OCI-LY1 (cell line): Measurements from ENCODE around the gene BOLA1.
"Not testable (repeated sequence)": the region's sequence is repeated elsewhere in the genome, so short reads cannot be mapped to it uniquely, and the experiment has no call there.

Source experiments
- H2AFZ ChIP-seq: fragments of 200-600 bp; sonication (generic), shearing (Covaris generic); 2 replicates; pipeline ENCODE4 v1.6.0; 2014; ENCODE audit warnings: antibody characterized with exemption, mild to moderate bottlenecking, low read length
- H3F3A ChIP-seq: fragments of 200-600 bp; sonication (generic), shearing (Covaris generic); 2 replicates; pipeline ENCODE4 v1.6.0; 2014; ENCODE audit warnings: mild to moderate bottlenecking, antibody characterized with exemption, low read length, moderate library complexity; ENCODE audit not compliant: insufficient read depth
- H3K27ac ChIP-seq: fragments of 200-600 bp; sonication (generic); 2 replicates; pipeline ENCODE4 v1.5.1; 2014; ENCODE audit warnings: low read length, mixed run types, mild to moderate bottlenecking, low read depth; ENCODE audit not compliant: poor library complexity, severe bottlenecking
- H3K27me3 ChIP-seq: fragments of 200-600 bp; sonication (generic); 2 replicates; pipeline ENCODE4 v1.6.0; 2014; ENCODE audit warnings: antibody characterized with exemption, mild to moderate bottlenecking, low read length, moderate library complexity; ENCODE audit not compliant: insufficient read depth
- H3K36me3 ChIP-seq: fragments of 200-600 bp; sonication (generic); 2 replicates; pipeline ENCODE4 v1.6.1; 2014; ENCODE audit warnings: mild to moderate bottlenecking, antibody characterized with exemption, low read length, moderate library complexity, mixed read lengths; ENCODE audit not compliant: insufficient read depth
- H3K4me1 ChIP-seq: fragments of 200-600 bp; sonication (generic); 2 replicates; pipeline ENCODE4 v1.5.1; 2014; ENCODE audit warnings: mild to moderate bottlenecking, low read length, moderate library complexity; ENCODE audit not compliant: insufficient read depth, severe bottlenecking
- H3K4me2 ChIP-seq: fragments of 200-600 bp; sonication (generic), shearing (Covaris generic); 2 replicates; pipeline ENCODE4 v1.6.1; 2014; ENCODE audit warnings: low read length
- H3K4me3 ChIP-seq: fragments of 200-600 bp; sonication (generic); 2 replicates; pipeline ENCODE4 v1.5.1; 2014; ENCODE audit warnings: low read length, low read depth, mild to moderate bottlenecking, mixed read lengths; ENCODE audit not compliant: poor library complexity, severe bottlenecking
- H3K79me2 ChIP-seq: fragments of 200-600 bp; shearing (Covaris generic); 2 replicates; pipeline ENCODE4 v1.6.1; 2016; ENCODE audit warnings: mixed run types, low read length, mixed read lengths; ENCODE audit not compliant: insufficient read depth
- H3K9ac ChIP-seq: fragments of 200-600 bp; sonication (generic), shearing (Covaris generic); 2 replicates; pipeline ENCODE4 v1.6.1; 2014; ENCODE audit warnings: mild to moderate bottlenecking, low read length, mixed read lengths
- H3K9me2 ChIP-seq: fragments of 200-600 bp; sonication (generic), shearing (Covaris generic); 2 replicates; pipeline ENCODE4 v1.6.1; 2014; ENCODE audit warnings: low read depth, mild to moderate bottlenecking, low read length, mixed read lengths
- H3K9me3 ChIP-seq: fragments of 200-600 bp; shearing (Covaris generic); 2 replicates; pipeline ENCODE4 v1.6.1; 2014; ENCODE audit warnings: low read length, mixed read lengths
- H4K20me1 ChIP-seq: fragments of 200-600 bp; sonication (generic), shearing (Covaris generic); 2 replicates; pipeline ENCODE4 v1.6.0; 2016; ENCODE audit warnings: mild to moderate bottlenecking, low read length; ENCODE audit not compliant: insufficient read depth
- CTCF ChIP-seq: fragments of 200-600 bp; sonication (generic), shearing (Covaris generic); IDR thresholded peaks from 2 replicates; pipeline ENCODE4 v1.5.1; 2017; ENCODE audit warnings: mild to moderate bottlenecking, antibody characterized with exemption, low read length, moderate library complexity, mixed read lengths
- EZH2 ChIP-seq: fragments of 200-600 bp; sonication (generic), shearing (Covaris generic); IDR thresholded peaks from 2 replicates; pipeline ENCODE4 v1.8.0; 2017; ENCODE audit warnings: borderline replicate concordance, mixed run types, mild to moderate bottlenecking, antibody characterized with exemption, low read length, moderate library complexity, mixed read lengths

Gene BOLA1

GRCh38 chr1:149937759-149938158 lies 38.4 kb downstream of the BOLA1 start:
- H3K9me2 ChIP-seq = no peaks in the 10 kb centered on the region
- H3K4me3 ChIP-seq = no peak overlapping the region
- H3K9me3 ChIP-seq = no peaks in the 10 kb centered on the region
- no peak overlapping the region for H2AFZ ChIP-seq
- H4K20me1 ChIP-seq = no peaks in the 10 kb centered on the region
- no peaks in the 10 kb centered on the region for H3F3A ChIP-seq
- H3K27me3 ChIP-seq = no peaks in the 10 kb centered on the region; the same call in 1 of the 2 replicates
- H3K9ac ChIP-seq = no peak overlapping the region
- H3K4me2 ChIP-seq = no peak overlapping the region
- no peaks in the 10 kb centered on the region for H3K79me2 ChIP-seq
- no peak overlapping the region for H3K27ac ChIP-seq
- H3K36me3 ChIP-seq = no peaks in the 10 kb centered on the region
- TF ChIP-seq EZH2 = no peak
- no peak for TF ChIP-seq CTCF
- no peaks in the 10 kb centered on the region for H3K4me1 ChIP-seq

- H3K9me2 ChIP-seq, H2AFZ ChIP-seq, H3K27ac ChIP-seq, H3K27me3 ChIP-seq, H3F3A ChIP-seq, H3K4me2 ChIP-seq, H3K4me3 ChIP-seq, H3K9me3 ChIP-seq, H4K20me1 ChIP-seq, H3K4me1 ChIP-seq, H3K79me2 ChIP-seq, H3K36me3 ChIP-seq, H3K9ac ChIP-seq: not testable (repeated sequence)
These were observed 39.3 kb downstream of the BOLA1 start for GRCh38 chr1:149938668-149939003.

- Histone ChIP-seq H3K27me3 (no peaks in the 10 kb centered on the region), H3K4me2 (no peak overlapping the region), H3K27ac (no peak overlapping the region), H2AFZ (no peak overlapping the region), H3F3A (no peaks in the 10 kb centered on the region), H3K79me2 (no peaks in the 10 kb centered on the region), H4K20me1 (no peaks in the 10 kb centered on the region), H3K4me3 (no peak overlapping the region), H3K9ac (no peak overlapping the region), H3K36me3 (no peaks in the 10 kb centered on the region), H3K4me1 (no peaks in the 10 kb centered on the region), H3K9me2 (no peaks in the 10 kb centered on the region), H3K9me3 (no peaks in the 10 kb centered on the region)
- TF ChIP-seq EZH2 = no peak
- no peak for TF ChIP-seq CTCF
These were observed 41.1 kb downstream of the BOLA1 start for GRCh38 chr1:149940427-149940826.

GRCh38 chr1:149942207-149942606 lies 42.8 kb downstream of the BOLA1 start:
- Histone ChIP-seq H3K4me3 (no peak overlapping the region), H3K9me2 (no peaks in the 10 kb centered on the region), H2AFZ (no peak overlapping the region), H3K27me3 (no peaks in the 10 kb centered on the region), H3K9me3 (no peaks in the 10 kb centered on the region), H3K36me3 (no peaks in the 10 kb centered on the region), H3K9ac (no peak overlapping the region), H3K27ac (no peak overlapping the region), H3K79me2 (no peaks in the 10 kb centered on the region), H3K4me1 (no peaks in the 10 kb centered on the region), H4K20me1 (no peaks in the 10 kb centered on the region), H3K4me2 (no peak overlapping the region), H3F3A (no peaks in the 10 kb centered on the region)
- TF ChIP-seq EZH2 = no peak
- TF ChIP-seq CTCF = no peak
